HG02973 (cell line): ENCODE results near the gene SNAP25.

Experiments
- ATAC-seq: cut with Tn5 transposase; IDR thresholded peaks from one replicate; pipeline ENCODE4 v1.9.1; 2021; ENCODE audit warnings: moderate library complexity; ENCODE audit not compliant: unreplicated experiment

The SNAP25 gene

DNA sequence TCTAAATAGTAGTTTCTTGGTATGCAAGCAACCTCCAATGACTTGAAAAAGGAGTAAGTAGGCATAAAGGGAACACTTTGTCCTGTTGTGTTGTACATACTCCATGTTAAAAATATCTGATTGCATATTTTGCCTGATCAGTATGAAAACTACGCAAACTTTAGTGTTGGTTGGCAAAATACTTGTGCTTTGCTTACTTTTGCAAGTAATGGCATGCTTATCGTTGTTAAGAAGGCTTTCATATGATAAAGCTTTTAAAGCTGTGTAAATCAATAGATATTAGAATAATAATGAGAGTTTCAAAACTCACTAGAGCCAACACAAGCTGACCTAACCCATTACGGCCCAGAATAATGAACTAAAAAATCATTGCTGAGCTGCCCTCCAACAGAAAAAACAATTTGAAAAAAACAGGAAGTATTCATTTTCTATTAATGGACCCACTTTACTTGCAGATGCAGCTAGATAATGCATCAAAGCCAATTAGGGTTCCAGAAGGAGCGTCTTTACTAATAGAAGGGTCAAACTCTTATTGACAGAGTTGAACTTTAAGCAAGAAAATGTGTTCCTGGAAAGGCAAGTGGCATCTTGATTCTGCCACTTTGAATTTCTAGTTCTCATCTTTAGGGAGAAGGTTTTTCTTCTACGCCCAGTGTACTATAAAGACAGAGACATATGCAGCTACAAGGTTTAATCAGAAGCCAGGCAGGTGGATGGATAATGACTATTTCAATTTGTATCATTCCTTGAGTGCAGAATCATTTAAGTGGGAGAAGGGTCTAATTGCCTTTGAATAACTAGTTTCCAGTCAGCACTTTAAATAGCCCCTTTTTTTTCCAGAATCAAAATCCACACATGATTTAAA lies 82.2 kb downstream of the SNAP25 start:
- no peak for ATAC-seq

DNA sequence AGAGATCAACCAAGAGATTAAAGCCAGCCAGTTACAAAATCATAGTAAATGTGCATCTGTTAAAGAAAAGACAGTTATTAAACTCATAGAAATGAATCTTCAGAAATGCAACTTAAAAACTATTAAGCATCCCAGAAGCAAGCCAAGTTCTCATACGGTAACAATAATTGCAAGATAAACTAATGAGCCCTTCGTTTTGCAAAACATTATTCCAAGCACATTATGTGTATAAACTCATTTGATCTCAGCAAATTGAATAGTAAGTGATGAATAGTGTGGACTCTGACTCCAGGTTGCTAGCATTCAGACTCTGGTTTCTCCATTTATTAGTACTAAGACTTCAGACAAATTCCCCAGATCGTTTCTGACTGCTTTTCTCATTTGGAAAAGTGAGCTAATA lies 85.2 kb downstream of the SNAP25 start:
- no peak for ATAC-seq

DNA sequence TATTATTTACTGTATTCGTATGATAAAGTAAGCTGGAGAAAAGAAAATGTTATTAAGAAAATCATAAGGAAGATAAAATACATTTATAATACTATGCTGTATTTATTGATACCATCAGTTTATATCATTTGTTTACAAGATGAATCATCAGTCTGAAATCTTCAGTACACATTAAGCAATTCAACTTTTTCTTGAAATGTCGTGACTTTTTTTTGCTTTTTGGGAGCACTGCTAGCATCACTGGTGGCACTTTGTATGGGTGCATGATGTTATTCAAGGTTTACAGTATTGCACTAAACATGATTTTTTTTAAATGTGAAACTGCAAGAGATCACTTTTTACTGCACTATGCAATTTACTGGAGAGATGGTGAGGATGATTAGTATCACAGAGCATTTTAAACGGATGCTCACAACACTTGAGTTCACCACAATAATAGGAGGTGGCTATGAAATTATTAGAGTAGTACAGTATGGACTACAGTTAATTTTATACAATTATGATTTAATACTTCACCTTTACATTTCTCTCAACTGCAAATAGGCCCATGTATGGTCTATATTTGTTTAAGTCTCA lies 85.9 kb downstream of the SNAP25 start:
- no peak for ATAC-seq

DNA sequence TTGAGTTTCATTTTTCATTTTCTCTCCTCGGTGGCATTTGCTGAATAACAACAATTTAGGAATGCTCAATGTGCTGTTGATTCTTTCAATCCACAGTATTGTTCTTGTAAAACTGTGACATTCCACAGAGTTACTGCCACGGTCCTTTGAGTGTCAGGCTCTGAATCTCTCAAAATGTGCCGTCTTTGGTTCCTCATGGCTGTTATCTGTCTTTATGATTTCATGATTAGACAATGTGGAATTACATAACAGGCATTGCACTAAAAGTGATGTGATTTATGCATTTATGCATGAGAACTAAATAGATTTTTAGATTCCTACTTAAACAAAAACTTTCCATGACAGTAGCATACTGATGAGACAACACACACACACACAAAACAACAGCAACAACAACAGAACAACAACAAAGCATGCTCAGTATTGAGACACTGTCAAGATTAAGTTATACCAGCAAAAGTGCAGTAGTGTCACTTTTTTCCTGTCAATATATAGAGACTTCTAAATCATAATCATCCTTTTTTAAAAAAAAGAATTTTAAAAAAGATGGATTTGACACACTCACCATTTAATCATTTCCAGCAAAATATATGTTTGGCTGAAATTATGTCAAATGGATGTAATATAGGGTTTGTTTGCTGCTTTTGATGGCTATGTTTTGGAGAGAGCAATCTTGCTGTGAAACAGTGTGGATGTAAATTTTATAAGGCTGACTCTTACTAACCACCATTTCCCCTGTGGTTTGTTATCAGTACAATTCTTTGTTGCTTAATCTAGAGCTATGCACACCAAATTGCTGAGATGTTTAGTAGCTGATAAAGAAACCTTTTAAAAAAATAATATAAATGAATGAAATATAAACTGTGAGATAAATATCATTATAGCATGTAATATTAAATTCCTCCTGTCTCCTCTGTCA lies 88.1 kb downstream of the SNAP25 start:
- ATAC-seq: no peak

DNA sequence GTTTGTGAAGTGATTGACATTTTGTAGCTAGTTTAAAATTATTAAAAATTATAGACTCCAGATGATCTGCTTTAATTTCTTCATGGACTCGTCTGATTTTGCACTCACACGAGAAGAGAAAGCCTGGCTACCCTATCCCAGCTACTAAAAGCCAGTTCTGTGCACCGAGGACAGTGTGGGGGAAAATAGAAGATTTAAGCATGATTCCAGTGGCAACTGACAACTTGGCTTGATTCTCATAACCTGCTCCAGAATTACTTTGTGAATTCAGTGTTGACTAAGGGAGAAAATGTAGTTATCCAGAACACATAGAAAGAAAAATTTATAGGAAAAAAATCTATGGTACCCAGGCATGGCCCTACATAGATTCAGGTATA lies 88.7 kb downstream of the SNAP25 start:
- ATAC-seq: no peak

DNA sequence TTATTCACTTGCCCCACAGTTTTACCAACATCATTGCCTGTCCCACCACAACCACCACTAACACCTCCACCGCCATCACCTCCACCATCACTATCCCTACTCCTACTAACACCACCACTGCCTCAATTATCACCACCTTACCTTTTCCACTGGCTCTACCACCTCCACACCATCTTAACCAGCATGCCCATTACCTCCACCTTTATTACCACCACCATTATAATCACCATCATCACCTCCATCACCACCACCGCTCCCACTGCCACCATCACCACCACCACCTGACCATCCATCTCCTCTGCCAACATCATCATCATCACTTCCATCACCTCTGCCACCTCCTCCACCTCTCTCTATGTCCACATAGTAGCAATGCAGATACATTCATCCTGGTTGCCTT lies 90.0 kb downstream of the SNAP25 start:
- no peak for ATAC-seq

DNA sequence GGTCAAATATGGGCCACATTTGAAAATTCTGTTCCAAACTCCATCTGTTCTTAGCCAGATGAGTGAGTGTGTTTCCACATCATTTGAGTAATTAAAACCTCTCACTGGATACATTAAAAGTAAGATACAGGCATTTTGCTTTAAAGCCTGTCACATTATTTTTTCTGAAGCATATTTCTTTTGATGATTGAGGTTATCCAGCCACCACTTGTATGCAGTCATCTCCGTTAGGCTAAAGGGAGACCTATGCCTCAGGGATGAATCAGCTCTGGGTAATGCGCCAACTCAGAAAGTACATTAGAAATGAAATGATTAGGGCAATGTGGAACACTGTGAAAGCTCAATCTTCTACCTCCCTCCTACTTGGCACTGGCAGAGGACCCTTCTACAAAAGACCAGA lies 90.7 kb downstream of the SNAP25 start:
- ATAC-seq: no peak

DNA sequence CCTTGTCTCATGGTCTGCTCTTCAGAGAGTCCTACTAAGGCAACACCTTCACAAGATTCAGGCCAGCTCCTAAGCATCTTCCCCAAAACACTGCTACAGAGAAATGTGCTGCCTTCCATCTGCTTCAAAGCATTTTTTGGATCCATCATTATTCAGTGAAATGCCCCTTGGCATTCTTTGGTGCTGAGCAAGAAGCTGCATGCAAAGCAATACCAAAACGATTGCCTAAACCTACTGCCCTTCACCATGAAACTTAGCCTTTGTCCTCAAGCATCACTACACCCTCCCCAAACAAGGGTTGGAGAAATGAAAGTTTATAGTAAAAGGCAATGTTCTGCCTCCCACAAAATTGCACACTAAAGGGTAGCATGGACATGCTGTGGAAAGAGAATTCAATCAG lies 93.5 kb downstream of the SNAP25 start:
- ATAC-seq: no peak

DNA sequence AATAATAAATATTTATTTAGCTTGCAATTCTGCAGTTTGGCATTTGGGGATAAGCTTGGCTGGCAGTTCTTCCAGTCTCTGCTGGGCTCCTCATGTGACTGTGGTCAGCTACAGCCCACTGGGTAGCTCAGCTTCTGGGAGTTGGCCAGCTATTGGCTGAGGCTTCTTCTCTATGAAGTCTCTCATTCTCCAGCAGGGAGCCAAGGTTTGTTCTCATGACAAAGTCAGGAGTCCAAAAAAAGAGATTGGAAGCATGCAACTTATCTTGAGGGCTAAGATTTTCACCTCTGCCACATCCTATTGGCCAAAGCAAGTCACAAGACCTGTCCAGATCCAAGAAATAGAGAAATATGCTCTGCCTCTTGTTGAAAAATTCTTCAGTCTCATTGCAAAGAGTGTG lies 94.6 kb downstream of the SNAP25 start:
- ATAC-seq: no peak

DNA sequence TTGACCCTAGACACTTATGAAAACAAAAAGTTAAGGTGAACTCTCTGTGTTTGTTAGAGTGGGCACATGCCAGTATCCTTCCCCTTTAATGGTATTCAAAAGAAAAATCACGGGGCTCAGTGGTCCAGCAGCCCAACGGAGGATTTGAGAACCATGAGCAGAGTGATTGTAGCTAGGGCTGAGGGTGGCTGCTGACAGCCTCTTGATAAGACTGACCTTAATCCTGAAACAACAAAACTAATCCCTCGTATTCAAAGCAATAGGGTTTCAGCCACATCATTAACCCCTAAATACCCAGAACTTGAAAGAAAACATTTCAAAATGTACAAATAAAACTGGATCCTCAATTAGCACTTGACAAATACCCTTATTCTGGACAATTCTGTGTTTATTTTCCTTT lies 95.1 kb downstream of the SNAP25 start:
- no peak for ATAC-seq

DNA sequence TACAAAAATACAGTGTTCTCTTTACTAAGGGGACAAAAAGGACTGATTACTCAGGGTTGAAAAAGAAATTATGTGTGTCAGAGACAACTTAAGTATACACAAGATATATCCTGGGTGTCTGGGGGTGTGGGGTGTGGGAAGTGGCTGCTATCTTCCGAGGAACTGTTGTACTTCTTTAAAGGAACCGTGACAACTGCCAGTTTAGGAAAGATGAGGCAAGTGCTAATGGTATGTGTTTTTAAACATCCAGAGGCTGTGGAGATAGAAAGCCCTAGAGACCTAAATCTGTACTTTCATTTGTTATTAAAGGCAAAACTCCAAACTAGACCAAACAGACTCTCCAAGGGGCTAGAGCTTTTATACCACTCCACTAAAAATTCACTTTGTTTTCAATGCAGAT lies 95.6 kb downstream of the SNAP25 start:
- no peak for ATAC-seq

DNA sequence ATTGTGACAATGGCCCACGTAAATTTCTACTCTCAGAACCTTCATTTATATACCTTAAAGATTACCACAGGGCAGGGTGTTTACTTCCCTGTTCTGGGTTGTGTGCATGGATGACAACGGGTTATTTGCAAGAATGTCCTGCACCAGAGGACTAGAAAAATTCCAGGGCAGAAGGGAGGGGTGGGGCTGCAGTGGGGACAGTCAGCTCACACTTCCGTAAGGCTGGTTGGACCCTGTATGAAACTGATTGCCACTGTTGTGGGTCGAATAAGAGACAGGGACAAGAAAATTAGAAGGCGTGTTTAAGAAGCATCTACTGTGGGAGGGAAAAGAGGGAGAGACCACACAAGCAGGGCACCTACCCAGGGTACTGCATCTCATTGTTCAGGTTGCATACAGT lies 96.5 kb downstream of the SNAP25 start:
- no peak for ATAC-seq

DNA sequence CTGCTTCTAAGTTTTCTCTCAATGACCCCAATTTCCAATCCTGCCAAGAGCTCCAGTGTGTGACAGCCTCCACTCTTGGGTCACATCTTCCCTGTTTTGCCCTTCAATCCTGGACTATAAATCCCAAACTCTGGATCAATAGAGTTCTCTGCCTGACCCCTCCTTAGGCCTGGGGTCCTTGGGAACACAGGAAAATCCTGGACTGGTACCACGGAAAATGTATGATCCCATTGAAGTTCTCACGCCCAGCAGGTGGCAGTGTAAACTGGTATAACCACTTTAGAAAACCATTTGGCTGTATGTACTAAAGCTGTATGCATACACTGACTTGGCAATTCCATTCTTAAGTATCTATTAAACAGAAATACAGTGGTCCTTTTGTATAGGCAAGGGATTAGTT lies 98.0 kb downstream of the SNAP25 start:
- no peak for ATAC-seq

DNA sequence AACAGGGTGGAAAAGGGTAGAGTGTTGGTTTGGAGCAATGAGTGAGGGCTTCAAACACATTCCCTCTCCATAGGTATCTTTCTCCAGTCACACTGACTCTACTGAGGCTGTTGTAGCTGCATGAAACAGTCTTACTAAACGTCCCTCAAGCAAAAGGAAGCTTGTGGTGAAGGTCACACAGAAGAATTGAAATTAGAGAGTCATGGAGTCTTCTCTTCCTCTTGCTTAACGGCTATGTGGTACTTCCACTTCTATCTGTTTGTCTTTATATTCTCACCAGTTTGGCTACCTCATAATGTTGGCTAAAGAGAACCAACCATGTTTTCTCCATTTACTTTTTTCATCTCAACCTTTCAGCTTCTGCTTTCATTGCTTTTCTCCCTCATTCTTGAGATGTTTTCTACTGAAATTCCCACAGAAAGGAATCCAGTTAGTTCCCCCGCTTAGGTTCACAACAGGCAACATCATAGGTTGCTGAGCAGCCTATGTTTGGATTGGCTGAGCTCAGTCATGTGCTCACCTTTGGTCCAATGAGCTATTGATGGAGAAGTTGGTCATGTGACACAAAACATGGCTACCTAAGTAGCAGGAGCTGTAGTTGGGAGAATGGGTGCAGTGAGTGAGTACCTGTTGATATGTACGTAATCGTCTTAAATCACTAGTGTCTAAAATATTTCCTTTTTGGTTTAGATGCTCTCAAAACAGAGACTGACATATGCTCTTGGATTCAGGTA lies 99.8 kb downstream of the SNAP25 start:
- no peak for ATAC-seq

DNA sequence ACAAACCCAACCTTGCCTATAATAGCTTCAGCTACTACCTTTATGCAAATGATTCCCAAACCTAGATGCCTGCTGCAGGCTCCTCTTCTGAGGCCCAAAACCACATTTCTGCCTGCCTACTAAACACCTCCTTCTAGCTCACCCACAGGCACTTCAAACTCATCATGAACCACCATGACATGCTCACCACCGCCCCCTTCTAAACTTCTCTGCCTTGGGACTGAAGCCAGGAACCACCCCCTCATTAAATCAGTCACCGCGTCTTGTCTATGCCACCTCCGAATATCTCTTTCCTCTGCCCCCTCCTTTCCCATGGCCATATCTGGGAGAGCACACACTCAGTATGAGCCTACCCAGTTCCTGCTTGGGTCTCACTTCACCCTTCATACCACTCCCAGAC lies 101.2 kb downstream of the SNAP25 start:
- ATAC-seq: no peak

DNA sequence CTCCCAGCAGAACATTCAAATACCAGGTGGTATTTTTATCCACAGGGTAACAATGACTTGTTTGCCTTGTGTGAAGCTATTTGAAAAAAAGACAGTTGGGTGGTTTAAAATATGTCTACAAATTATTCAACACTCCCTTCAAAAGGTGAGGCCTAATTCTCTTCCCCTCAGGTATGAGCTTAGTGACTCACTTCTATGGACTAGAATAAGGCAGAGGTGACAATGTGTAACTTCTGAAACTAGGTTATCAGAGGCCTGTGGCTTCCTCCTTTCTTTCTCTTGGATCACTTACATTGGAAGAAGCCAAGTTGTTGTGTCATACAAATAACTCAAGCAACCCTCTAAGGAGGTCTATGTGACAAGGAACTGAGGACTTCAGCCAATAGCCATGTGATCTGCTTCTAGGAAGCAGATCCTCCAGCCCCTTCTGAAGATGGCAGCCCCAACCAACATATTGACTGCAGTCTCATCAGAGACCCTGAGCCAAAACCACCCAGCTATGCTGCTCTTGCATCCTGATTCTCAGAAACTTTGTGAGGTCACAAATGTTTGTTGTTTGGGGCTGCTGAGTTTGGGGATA lies 102.6 kb downstream of the SNAP25 start:
- no peak for ATAC-seq

DNA sequence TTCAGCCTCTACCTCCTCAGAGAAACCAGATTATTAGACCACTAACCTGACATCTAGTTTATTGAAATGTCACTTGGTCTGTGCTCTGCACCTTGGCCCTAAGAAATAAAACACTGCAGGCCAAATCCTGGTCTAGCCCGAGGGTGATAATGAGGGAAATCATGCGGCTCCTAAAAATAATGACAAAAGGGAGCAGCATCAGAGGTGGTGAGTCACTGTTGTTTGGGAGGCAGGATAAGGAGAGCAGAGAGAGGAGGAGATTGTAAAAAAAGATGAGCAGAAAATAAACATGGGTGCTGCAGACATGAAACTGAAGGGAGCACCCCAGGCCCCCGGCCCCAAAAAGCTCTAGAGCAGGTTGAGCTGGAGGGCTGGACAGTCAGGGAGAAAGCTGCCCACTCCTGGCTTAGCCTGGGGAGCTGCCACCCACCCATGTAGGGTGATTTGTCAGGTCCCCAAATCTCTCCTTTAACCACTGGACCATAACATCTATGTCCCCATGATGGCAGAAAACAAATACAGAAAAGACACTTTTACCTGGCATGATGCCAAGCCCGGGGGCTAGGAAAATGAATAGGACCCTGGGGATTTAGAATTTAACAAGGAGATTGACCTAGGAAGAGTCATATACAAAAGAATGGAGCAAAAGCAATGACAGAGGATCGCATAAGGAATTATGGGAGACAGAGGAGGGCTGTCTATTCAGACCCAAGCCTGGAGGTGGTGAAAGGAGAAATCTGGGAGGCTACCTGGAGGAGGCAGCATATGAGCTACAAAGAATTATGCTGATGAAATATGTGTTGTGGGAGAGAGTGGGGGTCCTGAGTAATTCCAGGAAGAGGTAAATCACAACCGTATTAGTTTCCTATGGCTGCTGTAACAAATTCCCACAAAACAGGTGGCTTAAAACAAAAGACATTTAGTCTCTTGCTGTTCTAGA lies 103.7 kb downstream of the SNAP25 start:
- no peak for ATAC-seq

DNA sequence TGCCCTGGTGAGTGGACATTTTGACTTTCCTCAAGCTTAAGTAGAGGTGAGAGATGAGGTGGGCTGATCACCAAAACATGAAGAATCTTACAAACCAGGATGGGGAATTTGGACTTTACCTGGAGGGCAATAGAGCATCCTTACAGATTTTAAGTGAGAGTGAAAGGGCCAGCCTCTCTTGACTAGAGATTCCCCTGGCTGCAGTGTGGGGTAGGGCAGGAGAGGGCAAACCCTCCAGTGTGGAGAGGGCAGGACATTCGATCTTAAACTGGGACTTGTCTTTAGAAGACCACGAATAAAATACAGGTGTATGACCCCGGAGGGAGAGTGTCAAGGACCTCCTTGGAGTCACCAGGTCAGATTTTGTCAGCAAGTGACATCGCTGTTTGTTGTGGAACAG lies 105.1 kb downstream of the SNAP25 start:
- ATAC-seq: no peak

DNA sequence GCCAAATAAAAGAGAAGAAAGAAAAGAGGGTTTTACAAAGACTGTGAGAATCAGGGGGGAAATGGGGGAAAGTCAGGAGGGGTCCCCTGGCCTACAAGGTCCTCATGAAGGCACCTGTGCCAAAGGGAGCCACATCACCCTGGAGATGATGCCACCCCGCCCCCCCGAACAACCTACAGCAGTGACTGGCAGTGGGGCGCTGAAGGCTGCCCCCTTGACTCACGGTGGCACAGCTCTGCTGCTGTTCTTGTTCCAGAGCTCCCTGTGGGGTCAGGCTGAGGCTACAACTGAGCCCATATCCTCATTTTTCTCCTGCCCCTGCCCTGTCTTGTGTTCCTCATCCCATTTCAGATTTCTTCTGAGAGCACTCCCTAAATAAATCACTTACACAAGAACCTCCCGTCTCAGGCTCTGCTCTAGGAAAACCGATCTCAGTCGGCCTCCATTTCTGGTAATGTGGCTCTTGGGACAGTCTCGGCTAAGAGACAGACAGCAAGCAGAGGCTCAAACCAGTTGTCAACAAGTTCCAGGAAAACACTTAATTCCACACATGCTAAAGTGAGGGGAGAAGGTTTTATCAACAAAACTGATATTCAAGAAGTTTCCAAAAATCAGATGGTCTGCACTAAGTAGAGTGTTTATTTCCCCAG lies 105.7 kb downstream of the SNAP25 start:
- no peak for ATAC-seq
